GM18519 (cell line): ENCODE measurements around the gene EHMT1.
"Not testable (repeated sequence)": the region's sequence is repeated elsewhere in the genome, so short reads cannot be mapped to it uniquely, and the experiment has no call there.

Experiments
- ATAC-seq: cut with Tn5 transposase; IDR thresholded peaks from one replicate; pipeline ENCODE4 v1.9.1; 2021; ENCODE audit warnings: mild to moderate bottlenecking, moderate library complexity; ENCODE audit not compliant: unreplicated experiment, low FRiP score

EHMT1 gene

GRCh38 chr9:137614631-137615386, 4.0 kb upstream of the EHMT1 start:
- no peak for ATAC-seq

GRCh38 chr9:137615387-137615871, 3.4 kb upstream of the EHMT1 start:
- no peak for ATAC-seq

- ATAC-seq: peak; percentile 3
Observed at GRCh38 chr9:137619240-137620047, 639 bp downstream of the EHMT1 start.

GRCh38 chr9:137620048-137620405, 1.2 kb downstream of the EHMT1 start:
- no peak for ATAC-seq

GRCh38 chr9:137620581-137620980, 1.8 kb downstream of the EHMT1 start:
- no peak for ATAC-seq

- ATAC-seq: no peak
Observed at GRCh38 chr9:137621131-137621757, 2.4 kb downstream of the EHMT1 start.

GRCh38 chr9:137622211-137622610, 3.4 kb downstream of the EHMT1 start:
- not testable (repeated sequence) for ATAC-seq

- no peak for ATAC-seq
Observed at GRCh38 chr9:137626464-137626863, 7.7 kb downstream of the EHMT1 start.

GRCh38 chr9:137627406-137627805, 8.6 kb downstream of the EHMT1 start:
- not testable (repeated sequence) for ATAC-seq

- no peak for ATAC-seq
Observed at GRCh38 chr9:137630126-137630525, 11.3 kb downstream of the EHMT1 start.

GRCh38 chr9:137630679-137631078, 11.9 kb downstream of the EHMT1 start:
- no peak for ATAC-seq

GRCh38 chr9:137631345-137632229, 12.8 kb downstream of the EHMT1 start:
- ATAC-seq: no peak

GRCh38 chr9:137632230-137633161, 13.7 kb downstream of the EHMT1 start:
- no peak for ATAC-seq

GRCh38 chr9:137634016-137634415, 15.2 kb downstream of the EHMT1 start:
- ATAC-seq: no peak

- ATAC-seq: no peak
Observed at GRCh38 chr9:137638680-137639079, 19.9 kb downstream of the EHMT1 start.

GRCh38 chr9:137639303-137640051, 20.7 kb downstream of the EHMT1 start:
- ATAC-seq: no peak

- ATAC-seq: no peak
Observed at GRCh38 chr9:137640862-137641261, 22.1 kb downstream of the EHMT1 start.

GRCh38 chr9:137642118-137642601, 23.4 kb downstream of the EHMT1 start:
- no peak for ATAC-seq
